ENCODE data around the gene FKBP4.

The FKBP4 gene

DNA sequence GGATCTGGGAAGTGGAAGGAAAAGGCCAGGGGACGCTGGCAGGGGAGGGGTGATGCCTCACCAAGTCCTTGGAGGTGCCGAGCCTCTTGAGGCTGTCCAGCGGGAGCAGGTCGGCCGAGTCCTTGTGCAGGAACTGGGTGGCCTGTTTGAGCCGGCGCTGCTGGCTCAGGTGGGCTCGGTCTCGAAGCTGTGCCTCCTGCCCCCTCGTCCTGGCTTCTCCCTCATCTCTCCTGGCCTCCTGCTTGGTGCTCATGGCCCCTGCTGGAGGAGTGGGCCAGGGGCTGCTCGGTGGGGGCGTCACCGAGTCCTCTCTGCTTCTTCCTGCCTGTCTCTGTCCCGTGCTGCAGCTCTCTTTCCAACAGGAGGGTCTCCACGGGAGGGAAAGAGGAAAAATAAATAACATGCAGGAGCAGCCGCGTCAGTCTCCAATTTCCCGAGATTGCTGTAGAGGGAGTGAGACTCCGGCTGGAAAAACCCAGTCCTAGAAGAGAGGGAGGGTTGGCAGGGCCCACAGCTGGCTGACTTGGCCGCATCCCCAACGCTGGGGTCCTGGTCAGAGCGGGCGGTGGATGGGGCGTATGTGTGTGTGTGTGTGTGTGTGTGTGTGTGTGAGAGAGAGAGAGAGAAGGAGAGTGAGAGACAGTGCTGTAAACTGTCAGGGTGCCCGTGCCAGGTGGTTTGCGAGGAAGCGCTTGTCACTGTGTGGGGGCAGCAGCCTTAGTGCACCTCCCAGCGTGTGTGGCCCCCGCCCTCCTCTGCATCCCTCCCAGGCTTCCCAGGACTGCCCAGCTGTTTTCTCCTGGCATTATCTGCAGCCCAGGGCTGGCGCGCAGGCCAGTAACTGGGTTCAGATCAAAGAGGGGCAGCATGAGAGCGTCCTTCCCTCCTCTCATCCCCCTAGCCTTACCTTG is 40.1 kb downstream of the FKBP4 start, which contains the start of gene NRIP2:
Gene NRIP2 (minus strand): TSS at position 455 of the 911 bp plus-strand sequence. CDS start 52 bp downstream, at position 403.
- no peaks in the 10 kb centered on the region for H3K36me3 ChIP-seq (ENCODE audit: low read depth)
- no peaks in the 10 kb centered on the region for H3K27me3 ChIP-seq (ENCODE audit: insufficient read depth, poor library complexity, severe bottlenecking)
- H3K9me3 ChIP-seq (ENCODE audit: severe bottlenecking): no peaks in the 10 kb centered on the region
- H3K4me3 ChIP-seq (ENCODE audit: severe bottlenecking): no peak within 1 kb of the TSS
- H3K4me1 ChIP-seq (ENCODE audit: insufficient read depth, poor library complexity, severe bottlenecking): no peaks in the 10 kb centered on the region
- DNase-seq (ENCODE audit: low spot score): no peak
- no peak within 1 kb of the TSS for H3K27ac ChIP-seq (ENCODE audit: poor library complexity, severe bottlenecking)
- peak; percentile 19; the same call in 2 of the 3 replicates for ATAC-seq (ENCODE audit: low read depth)
- TF ChIP-seq, protein P1, sequence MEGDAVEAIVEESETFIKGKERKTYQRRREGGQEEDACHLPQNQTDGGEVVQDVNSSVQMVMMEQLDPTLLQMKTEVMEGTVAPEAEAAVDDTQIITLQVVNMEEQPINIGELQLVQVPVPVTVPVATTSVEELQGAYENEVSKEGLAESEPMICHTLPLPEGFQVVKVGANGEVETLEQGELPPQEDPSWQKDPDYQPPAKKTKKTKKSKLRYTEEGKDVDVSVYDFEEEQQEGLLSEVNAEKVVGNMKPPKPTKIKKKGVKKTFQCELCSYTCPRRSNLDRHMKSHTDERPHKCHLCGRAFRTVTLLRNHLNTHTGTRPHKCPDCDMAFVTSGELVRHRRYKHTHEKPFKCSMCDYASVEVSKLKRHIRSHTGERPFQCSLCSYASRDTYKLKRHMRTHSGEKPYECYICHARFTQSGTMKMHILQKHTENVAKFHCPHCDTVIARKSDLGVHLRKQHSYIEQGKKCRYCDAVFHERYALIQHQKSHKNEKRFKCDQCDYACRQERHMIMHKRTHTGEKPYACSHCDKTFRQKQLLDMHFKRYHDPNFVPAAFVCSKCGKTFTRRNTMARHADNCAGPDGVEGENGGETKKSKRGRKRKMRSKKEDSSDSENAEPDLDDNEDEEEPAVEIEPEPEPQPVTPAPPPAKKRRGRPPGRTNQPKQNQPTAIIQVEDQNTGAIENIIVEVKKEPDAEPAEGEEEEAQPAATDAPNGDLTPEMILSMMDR (IDR thresholded peaks at IDR 0.05; ENCODE audit: poor library complexity, severe bottlenecking): no peak

DNA sequence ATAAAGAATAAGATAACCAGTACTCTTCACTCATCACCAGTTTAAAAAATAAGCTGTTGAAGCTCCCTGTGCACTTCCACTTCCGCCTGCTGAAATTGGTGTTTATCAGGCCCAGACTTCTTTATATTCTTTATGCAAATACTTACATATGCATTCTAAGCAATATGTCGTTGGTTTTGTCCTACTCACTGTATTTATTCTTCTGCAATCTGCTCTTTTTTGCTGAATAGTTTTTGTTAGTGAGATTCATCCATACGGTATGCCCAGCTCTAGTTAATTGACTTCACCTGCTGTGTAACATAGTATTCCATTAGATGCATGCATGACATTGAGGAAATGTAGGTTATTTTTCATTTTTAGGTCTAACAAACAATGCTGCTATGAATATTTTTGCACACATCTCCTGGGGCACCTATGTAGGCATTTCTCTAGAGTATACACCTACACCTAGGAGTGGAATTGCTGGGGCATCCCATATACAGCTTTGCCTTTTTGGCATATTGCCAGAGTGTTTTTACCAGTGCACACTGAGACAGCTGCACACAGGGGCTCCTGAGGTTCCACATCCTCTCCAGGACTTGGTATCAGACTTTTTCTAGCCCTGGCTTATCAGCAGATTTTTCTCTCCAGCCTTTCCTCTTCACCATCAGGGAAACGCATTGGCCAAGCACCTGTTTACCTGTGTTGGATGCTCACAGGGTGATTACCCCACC is 41.1 kb downstream of the FKBP4 start:
- DNase-seq (ENCODE audit: low spot score): no peak
- no peak for ATAC-seq (ENCODE audit: low read depth)
- TF ChIP-seq, protein P1 (IDR thresholded peaks at IDR 0.05; ENCODE audit: poor library complexity, severe bottlenecking): no peak
- Histone ChIP-seq H3K4me1 (ENCODE audit: insufficient read depth, poor library complexity, severe bottlenecking) (no peaks in the 10 kb centered on the region), H3K4me3 (ENCODE audit: severe bottlenecking) (no peak overlapping the region), H3K36me3 (ENCODE audit: low read depth) (no peaks in the 10 kb centered on the region), H3K27me3 (ENCODE audit: insufficient read depth, poor library complexity, severe bottlenecking) (no peaks in the 10 kb centered on the region), H3K27ac (ENCODE audit: poor library complexity, severe bottlenecking) (no peak overlapping the region), H3K9me3 (ENCODE audit: severe bottlenecking) (no peaks in the 10 kb centered on the region)

DNA sequence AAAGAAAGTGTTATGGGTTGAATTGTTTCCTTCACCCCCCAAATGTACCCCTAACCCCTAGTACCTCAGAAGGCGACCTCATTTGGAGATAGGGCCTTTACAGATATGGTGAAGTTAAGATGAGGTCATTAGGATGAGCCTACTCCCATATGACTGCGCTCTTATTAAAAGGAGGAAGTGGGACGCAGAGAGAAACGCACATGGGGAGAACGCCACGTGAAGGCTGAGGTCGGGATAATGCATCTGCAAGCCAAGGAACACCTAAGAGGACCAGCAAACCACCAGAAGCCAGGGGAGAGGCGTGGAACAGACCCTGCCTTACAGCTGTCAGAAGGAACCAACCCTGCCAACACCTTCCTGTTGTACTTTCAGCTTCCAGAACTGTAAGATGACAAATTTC is 41.8 kb downstream of the FKBP4 start:
- ATAC-seq (ENCODE audit: low read depth) (no peak), DNase-seq (ENCODE audit: low spot score) (no peak)
- Histone ChIP-seq H3K4me3 (ENCODE audit: severe bottlenecking) (no peak overlapping the region), H3K36me3 (ENCODE audit: low read depth) (no peaks in the 10 kb centered on the region), H3K27ac (ENCODE audit: poor library complexity, severe bottlenecking) (no peak overlapping the region), H3K27me3 (ENCODE audit: insufficient read depth, poor library complexity, severe bottlenecking) (no peaks in the 10 kb centered on the region), H3K4me1 (ENCODE audit: insufficient read depth, poor library complexity, severe bottlenecking) (no peaks in the 10 kb centered on the region), H3K9me3 (ENCODE audit: severe bottlenecking) (no peaks in the 10 kb centered on the region)
- TF ChIP-seq, protein P1 (IDR thresholded peaks at IDR 0.05; ENCODE audit: poor library complexity, severe bottlenecking): no peak

DNA sequence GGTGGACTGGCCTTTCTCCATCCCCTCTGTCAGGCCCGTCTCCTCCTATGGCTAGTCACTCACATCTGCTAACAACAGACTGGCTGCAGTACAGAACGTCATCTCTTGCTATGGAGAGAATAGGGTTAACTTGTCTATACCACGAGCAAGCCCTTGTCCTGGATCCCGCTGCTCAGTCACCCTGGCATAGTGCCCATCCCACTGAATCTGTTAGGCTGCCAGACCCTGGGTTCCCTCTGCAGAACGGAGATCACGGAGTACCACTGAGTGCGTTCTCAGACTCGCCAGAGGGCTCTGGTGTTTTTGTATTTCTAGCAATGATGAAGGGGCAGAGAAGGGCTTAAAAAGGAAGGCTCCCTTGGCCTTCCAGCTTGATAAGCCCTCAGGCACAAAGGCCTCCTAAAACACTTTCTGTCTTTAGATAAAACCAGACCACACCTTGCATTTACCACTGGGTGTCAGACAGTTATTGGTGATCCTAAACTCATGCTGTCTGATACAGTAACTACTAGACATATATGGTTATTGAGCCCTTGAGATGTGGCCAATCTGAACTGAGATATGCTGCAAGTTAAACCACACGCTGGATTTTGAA is 46.4 kb downstream of the FKBP4 start:
- Histone ChIP-seq H3K9me3 (ENCODE audit: severe bottlenecking) (no peaks in the 10 kb centered on the region), H3K27ac (ENCODE audit: poor library complexity, severe bottlenecking) (no peak overlapping the region), H3K36me3 (ENCODE audit: low read depth) (no peaks in the 10 kb centered on the region), H3K27me3 (ENCODE audit: insufficient read depth, poor library complexity, severe bottlenecking) (no peaks in the 10 kb centered on the region), H3K4me1 (ENCODE audit: insufficient read depth, poor library complexity, severe bottlenecking) (no peaks in the 10 kb centered on the region), H3K4me3 (ENCODE audit: severe bottlenecking) (no peak overlapping the region)
- DNase-seq (ENCODE audit: low spot score): no peak
- ATAC-seq (ENCODE audit: low read depth): no peak
- TF ChIP-seq, protein P1 (IDR thresholded peaks at IDR 0.05; ENCODE audit: poor library complexity, severe bottlenecking): no peak

Data from RWPE2 (cell line).